Esophagus muscularis mucosa (tissue), 4 donors: Measurements from ENCODE around the gene PSKH1.

Experiments used
- EP300 ChIP-seq: sonication (generic); formaldehyde crosslinking; IDR thresholded peaks from one replicate; pipeline ENCODE4 v1.6.1; 2017; ENCODE audit warnings: antibody characterized with exemption
- POLR2A ChIP-seq: fragments of 450-650 bp; IDR thresholded peaks from one replicate; pipeline ENCODE4 v1.6.1; 2017; ENCODE audit warnings: antibody characterized with exemption, moderate library complexity, mild to moderate bottlenecking, low read depth
- POLR2AphosphoS5 ChIP-seq, 2 donors: sonication (generic); formaldehyde crosslinking; IDR thresholded peaks; one replicate each; pipeline ENCODE4 v1.6.1; 2017; ENCODE audit warnings: antibody characterized with exemption in 2 of 2
- TF ChIP-seq, protein P1 (sequence below), 3 experiments: fragments of 200-600 bp in 2 of 3; fragments of 450-650 bp in 1 of 3; sonication (generic) in 2 of 3; IDR thresholded peaks; one replicate each; pipeline ENCODE4 v1.5.1; 2017 to 2019; ENCODE audit warnings: antibody characterized with exemption in 3 of 3, mild to moderate bottlenecking in 2 of 3, moderate library complexity in 1 of 3

DNA sequence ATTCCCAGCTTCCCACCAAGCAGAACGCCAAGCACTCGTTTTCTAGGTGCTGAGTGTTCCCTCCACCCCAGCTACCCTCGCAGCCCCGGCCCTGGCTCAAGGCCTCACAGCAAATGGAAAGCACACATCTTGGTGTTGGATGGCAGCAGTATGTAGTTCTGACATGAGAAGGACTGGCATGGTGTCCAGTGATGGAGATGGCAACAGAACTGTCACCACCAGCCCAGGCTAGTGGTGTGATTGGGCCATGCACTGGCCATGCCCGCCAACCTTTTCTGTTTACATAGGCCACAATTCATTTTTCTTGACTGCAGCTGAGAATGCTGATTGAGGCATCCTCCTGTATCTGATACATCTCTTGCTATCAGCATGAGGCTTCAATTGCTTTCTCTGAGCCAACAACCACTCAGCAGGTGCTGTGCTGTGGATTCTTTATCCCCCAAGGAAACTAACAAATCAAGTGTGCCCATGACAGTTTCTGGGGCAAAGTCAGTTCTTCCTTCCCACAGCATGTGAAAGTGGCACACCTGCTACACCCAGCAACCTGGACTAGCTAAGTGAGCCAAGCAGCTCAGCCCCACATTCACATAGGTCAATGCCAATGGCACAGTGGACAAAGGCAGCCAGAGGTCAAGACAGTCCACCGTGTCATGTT is 71.5 kb downstream of the PSKH1 start:
- TF ChIP-seq, protein P1, sequence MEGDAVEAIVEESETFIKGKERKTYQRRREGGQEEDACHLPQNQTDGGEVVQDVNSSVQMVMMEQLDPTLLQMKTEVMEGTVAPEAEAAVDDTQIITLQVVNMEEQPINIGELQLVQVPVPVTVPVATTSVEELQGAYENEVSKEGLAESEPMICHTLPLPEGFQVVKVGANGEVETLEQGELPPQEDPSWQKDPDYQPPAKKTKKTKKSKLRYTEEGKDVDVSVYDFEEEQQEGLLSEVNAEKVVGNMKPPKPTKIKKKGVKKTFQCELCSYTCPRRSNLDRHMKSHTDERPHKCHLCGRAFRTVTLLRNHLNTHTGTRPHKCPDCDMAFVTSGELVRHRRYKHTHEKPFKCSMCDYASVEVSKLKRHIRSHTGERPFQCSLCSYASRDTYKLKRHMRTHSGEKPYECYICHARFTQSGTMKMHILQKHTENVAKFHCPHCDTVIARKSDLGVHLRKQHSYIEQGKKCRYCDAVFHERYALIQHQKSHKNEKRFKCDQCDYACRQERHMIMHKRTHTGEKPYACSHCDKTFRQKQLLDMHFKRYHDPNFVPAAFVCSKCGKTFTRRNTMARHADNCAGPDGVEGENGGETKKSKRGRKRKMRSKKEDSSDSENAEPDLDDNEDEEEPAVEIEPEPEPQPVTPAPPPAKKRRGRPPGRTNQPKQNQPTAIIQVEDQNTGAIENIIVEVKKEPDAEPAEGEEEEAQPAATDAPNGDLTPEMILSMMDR (IDR thresholded peaks at IDR 0.05) = no peak
- no peak for TF ChIP-seq POLR2A
- no peak for TF ChIP-seq POLR2AphosphoS5 (IDR thresholded peaks at IDR 0.05)
- no peak for TF ChIP-seq EP300
